Activated T-cell treated with anti-CD3 and anti-CD28 coated beads, Interleukin-2, amount 50 U/mL, for 72 hours (primary cell): ENCODE measurements around the gene SYNE2. TPM values are rescaled to one million over a fixed set of nuclear protein-coding genes. Genes with fewer than 3 reads are reported as not detected.

Source experiments
- ATAC-seq, 2 donors: fragments of 150-1000 bp; cut with Tn5 transposase; replicated peaks in 1 of 2; 2 replicates each; pipeline ENCODE4 v1.10.0; 2021; ENCODE audit warnings: moderate library complexity in 2 of 2, mild to moderate bottlenecking in 1 of 2
- DNase-seq, 2 donors: peaks; one replicate each; pipeline ENCODE4 v3.0.0; 2021 to 2022; ENCODE audit warnings: mixed read lengths in 1 of 2
- H3K27ac Mint-ChIP-seq: one replicate; pipeline ENCODE4 v1.8.0; 2022; ENCODE audit warnings: mild to moderate bottlenecking, moderate library complexity, mixed read lengths
- H3K27me3 Mint-ChIP-seq: one replicate; pipeline ENCODE4 v1.8.0; 2022; ENCODE audit warnings: low read depth, mixed read lengths
- H3K36me3 Mint-ChIP-seq, 2 donors: one replicate each; pipeline ENCODE4 v1.8.0; 2022; ENCODE audit warnings: mixed read lengths in 2 of 2, mild to moderate bottlenecking in 1 of 2; ENCODE audit not compliant: insufficient read depth in 2 of 2
- H3K4me1 Mint-ChIP-seq: one replicate; pipeline ENCODE4 v1.8.0; 2022; ENCODE audit warnings: low read depth, mixed read lengths
- H3K4me3 Mint-ChIP-seq, 2 donors: one replicate each; pipeline ENCODE4 v1.8.0; 2022; ENCODE audit warnings: mild to moderate bottlenecking in 2 of 2, mixed read lengths in 2 of 2, moderate library complexity in 2 of 2
- H3K9me3 Mint-ChIP-seq, 2 donors: one replicate each; pipeline ENCODE4 v1.8.0; 2022; ENCODE audit warnings: mixed read lengths in 2 of 2
- total RNA-seq, 2 donors: library from RNA; stranded (reverse); gene quantifications; one replicate each; pipeline ENCODE4 v1.2.3, GENCODE V29; 2022

SYNE2 gene
- total RNA-seq, 2 donors from 2014 or later = 32.3 to 48.8 TPM

GRCh38 chr14:63905370-63905769, 52.6 kb downstream of the SYNE2 start:
- no peak for ATAC-seq
- H3K9me3 Mint-ChIP-seq = peaks cover 0 to 1% of the 10 kb centered on the region in 2 donors
- peaks cover 60% of the 10 kb centered on the region for H3K4me1 Mint-ChIP-seq
- H3K4me3 Mint-ChIP-seq = no peak overlapping the region
- no peaks in the 10 kb centered on the region for H3K27me3 Mint-ChIP-seq
- peaks cover 0 to 6% of the 10 kb centered on the region in 2 donors for H3K36me3 Mint-ChIP-seq
- no peak for DNase-seq
- H3K27ac Mint-ChIP-seq = peak overlapping the region; percentile 36

- Mint-ChIP-seq H3K4me1 (peaks cover 50% of the 10 kb centered on the region), H3K9me3 (no peaks in the 10 kb centered on the region), H3K27me3 (no peaks in the 10 kb centered on the region), H3K4me3 (peak overlapping the region in 1 of 2 donors; percentile 66), H3K36me3 (peaks cover 0 to 2% of the 10 kb centered on the region in 2 donors), H3K27ac (no peak overlapping the region)
- DNase-seq = no peak
- no peak for ATAC-seq
Measured at GRCh38 chr14:63908667-63909264, 56.0 kb downstream of the SYNE2 start.

- H3K4me1 Mint-ChIP-seq = peaks cover 37% of the 10 kb centered on the region
- H3K9me3 Mint-ChIP-seq = no peaks in the 10 kb centered on the region
- ATAC-seq (no peak), DNase-seq (no peak)
- peaks cover 0 to 2% of the 10 kb centered on the region in 2 donors for H3K36me3 Mint-ChIP-seq
- H3K27ac Mint-ChIP-seq = peak overlapping the region; percentile 25
- H3K27me3 Mint-ChIP-seq = no peaks in the 10 kb centered on the region
- peak overlapping the region; percentile 2 to 66 for H3K4me3 Mint-ChIP-seq
Measured at GRCh38 chr14:63909984-63910383, 57.2 kb downstream of the SYNE2 start.

- Mint-ChIP-seq H3K4me1 (peaks cover 29% of the 10 kb centered on the region), H3K27ac (peak overlapping the region; percentile 25), H3K36me3 (peaks cover 0 to 2% of the 10 kb centered on the region in 2 donors), H3K4me3 (peak overlapping the region; percentile 3 to 66), H3K9me3 (no peaks in the 10 kb centered on the region), H3K27me3 (no peaks in the 10 kb centered on the region)
- DNase-seq (peak in 1 of 2 donors; percentile 9), ATAC-seq (peak; percentile 80 to 81)
Measured at GRCh38 chr14:63910583-63911363, 58.0 kb downstream of the SYNE2 start.

- H3K36me3 Mint-ChIP-seq = peaks cover 0 to 2% of the 10 kb centered on the region in 2 donors
- peaks cover 29% of the 10 kb centered on the region for H3K4me1 Mint-ChIP-seq
- ATAC-seq (no peak), DNase-seq (no peak)
- no peaks in the 10 kb centered on the region for H3K27me3 Mint-ChIP-seq
- no peak overlapping the region for H3K4me3 Mint-ChIP-seq
- H3K9me3 Mint-ChIP-seq = no peaks in the 10 kb centered on the region
- no peak overlapping the region for H3K27ac Mint-ChIP-seq
Measured at GRCh38 chr14:63911404-63911803, 58.6 kb downstream of the SYNE2 start.

GRCh38 chr14:63912286-63912685, 59.5 kb downstream of the SYNE2 start:
- H3K4me3 Mint-ChIP-seq = no peak overlapping the region
- DNase-seq (no peak), ATAC-seq (no peak)
- H3K27me3 Mint-ChIP-seq = no peaks in the 10 kb centered on the region
- peaks cover 29% of the 10 kb centered on the region for H3K4me1 Mint-ChIP-seq
- H3K27ac Mint-ChIP-seq = no peak overlapping the region
- H3K9me3 Mint-ChIP-seq = no peaks in the 10 kb centered on the region
- H3K36me3 Mint-ChIP-seq = peaks cover 0 to 2% of the 10 kb centered on the region in 2 donors

- Mint-ChIP-seq H3K4me3 (no peak overlapping the region), H3K9me3 (no peaks in the 10 kb centered on the region), H3K4me1 (no peaks in the 10 kb centered on the region), H3K27me3 (no peaks in the 10 kb centered on the region), H3K27ac (no peak overlapping the region), H3K36me3 (no peaks in the 10 kb centered on the region)
- no peak for ATAC-seq
- DNase-seq = no peak
Measured at GRCh38 chr14:63918411-63918810, 65.6 kb downstream of the SYNE2 start.

- H3K4me1 Mint-ChIP-seq = peaks cover 6% of the 10 kb centered on the region
- no peak for ATAC-seq
Measured at GRCh38 chr14:63922696-63923421, 70.1 kb downstream of the SYNE2 start.

GRCh38 chr14:63923422-63923752, 70.6 kb downstream of the SYNE2 start:
- peaks cover 3 to 4% of the 10 kb centered on the region in 2 donors for H3K36me3 Mint-ChIP-seq
- no peak for ATAC-seq
- no peak overlapping the region for H3K4me3 Mint-ChIP-seq
- no peak overlapping the region for H3K27ac Mint-ChIP-seq
- H3K9me3 Mint-ChIP-seq = no peaks in the 10 kb centered on the region
- no peak for DNase-seq
- peaks cover 6% of the 10 kb centered on the region for H3K4me1 Mint-ChIP-seq
- no peaks in the 10 kb centered on the region for H3K27me3 Mint-ChIP-seq

More at GRCh38 chr14:63922696-63923421, 70.1 kb downstream of the SYNE2 start:
- Mint-ChIP-seq H3K27ac (peak overlapping the region; percentile 38), H3K4me3 (no peak overlapping the region), H3K9me3 (no peaks in the 10 kb centered on the region), H3K27me3 (no peaks in the 10 kb centered on the region), H3K36me3 (peaks cover 3 to 4% of the 10 kb centered on the region in 2 donors)
- DNase-seq = no peak

- no peak overlapping the region for H3K4me3 Mint-ChIP-seq
- ATAC-seq (no peak), DNase-seq (no peak)
- H3K27ac Mint-ChIP-seq = no peak overlapping the region
- no peaks in the 10 kb centered on the region for H3K27me3 Mint-ChIP-seq
- peaks cover 6% of the 10 kb centered on the region for H3K4me1 Mint-ChIP-seq
- peaks cover 3 to 4% of the 10 kb centered on the region in 2 donors for H3K36me3 Mint-ChIP-seq
- no peaks in the 10 kb centered on the region for H3K9me3 Mint-ChIP-seq
Measured at GRCh38 chr14:63924375-63924774, 71.6 kb downstream of the SYNE2 start.

- H3K9me3 Mint-ChIP-seq = no peaks in the 10 kb centered on the region
- peaks cover 6% of the 10 kb centered on the region for H3K4me1 Mint-ChIP-seq
- H3K27ac Mint-ChIP-seq = no peak overlapping the region
- no peak for DNase-seq
- H3K27me3 Mint-ChIP-seq = no peaks in the 10 kb centered on the region
- no peak for ATAC-seq
- H3K4me3 Mint-ChIP-seq = no peak overlapping the region
- peaks cover 3 to 4% of the 10 kb centered on the region in 2 donors for H3K36me3 Mint-ChIP-seq
Measured at GRCh38 chr14:63926641-63927040, 73.8 kb downstream of the SYNE2 start.

- H3K27me3 Mint-ChIP-seq = no peaks in the 10 kb centered on the region
- no peak overlapping the region for H3K27ac Mint-ChIP-seq
- H3K4me3 Mint-ChIP-seq = no peak overlapping the region
- DNase-seq (no peak), ATAC-seq (no peak)
- peaks cover 23% of the 10 kb centered on the region for H3K4me1 Mint-ChIP-seq
- peaks cover 3 to 4% of the 10 kb centered on the region in 2 donors for H3K36me3 Mint-ChIP-seq
- H3K9me3 Mint-ChIP-seq = no peaks in the 10 kb centered on the region
Measured at GRCh38 chr14:63928744-63929174, 76.0 kb downstream of the SYNE2 start.

GRCh38 chr14:63933110-63933509, 80.3 kb downstream of the SYNE2 start:
- H3K27ac Mint-ChIP-seq = peak overlapping the region; percentile 69
- H3K36me3 Mint-ChIP-seq = no peaks in the 10 kb centered on the region
- H3K9me3 Mint-ChIP-seq = no peaks in the 10 kb centered on the region
- DNase-seq (peak in 1 of 2 donors; percentile 8), ATAC-seq (peak; percentile 79 to 95)
- no peaks in the 10 kb centered on the region for H3K27me3 Mint-ChIP-seq
- peaks cover 17% of the 10 kb centered on the region for H3K4me1 Mint-ChIP-seq
- peak overlapping the region; percentile 30 to 66 for H3K4me3 Mint-ChIP-seq
